ENCODE data around the gene INPP5F.

INPP5F gene

GRCh38 chr10:119852822-119853221 lies 127.0 kb downstream of the INPP5F start:
- Histone ChIP-seq H2AFZ (ENCODE audit: insufficient read depth, low read length, poor library complexity) (no peak overlapping the region), H3K18ac (ENCODE audit: low read length) (no peak overlapping the region), H3K79me1 (ENCODE audit: low read length) (peaks cover 4% of the 10 kb centered on the region), H2BK12ac (ENCODE audit: low read length) (no peak overlapping the region), H3K27me3 (ENCODE audit: insufficient read depth, low read length) (no peaks in the 10 kb centered on the region), H4K91ac (ENCODE audit: low read depth, low read length) (no peak overlapping the region), H3K4me3 (ENCODE audit: low read depth, low read length) (no peak overlapping the region), H4K8ac (ENCODE audit: low read depth, low read length) (no peak overlapping the region), H3K36me3 (ENCODE audit: control insufficient read depth in 1 of 2, insufficient read depth in 2 of 2, low read length in 2 of 2) (peaks cover 19 to 26% of the 10 kb centered on the region in 2 experiments), H3K4me1 (ENCODE audit: control insufficient read depth in 1 of 2, insufficient read depth in 2 of 2, low read length in 2 of 2) (peaks cover 4 to 10% of the 10 kb centered on the region in 2 experiments), H3K9me3 (ENCODE audit: insufficient read depth, low read depth, low read length) (no peaks in the 10 kb centered on the region), H3K79me2 (ENCODE audit: control insufficient read depth, insufficient read depth, low read length, poor library complexity) (peaks cover 3% of the 10 kb centered on the region), H3K9ac (ENCODE audit: low read length) (no peak overlapping the region), H2BK120ac (ENCODE audit: insufficient read depth, low read length, poor library complexity) (no peak overlapping the region), H3K4ac (ENCODE audit: low read depth, low read length) (no peak overlapping the region), H3K27ac (ENCODE audit: low read depth, low read length) (no peak overlapping the region), H2AK5ac (ENCODE audit: low read length) (no peak overlapping the region), H3K14ac (ENCODE audit: low read length) (no peak overlapping the region), H4K12ac (ENCODE audit: low read depth, low read length) (no peak overlapping the region), H3K23ac (ENCODE audit: low read length) (no peak overlapping the region), H2BK5ac (ENCODE audit: low read depth, low read length, poor library complexity) (no peak overlapping the region), H3K4me2 (ENCODE audit: low read length) (no peak overlapping the region)
- WGBS (ENCODE audit: extremely low coverage, insufficient coverage, insufficient read length): no CpG with 5 or more reads among the region's 6 CpGs
- DNase-seq: no peak

GRCh38 chr10:119853574-119853973 lies 127.7 kb downstream of the INPP5F start:
- Histone ChIP-seq H3K27ac (ENCODE audit: low read depth, low read length) (no peak overlapping the region), H3K9ac (ENCODE audit: low read length) (no peak overlapping the region), H3K36me3 (ENCODE audit: control insufficient read depth in 1 of 2, insufficient read depth in 2 of 2, low read length in 2 of 2) (peaks cover 16 to 23% of the 10 kb centered on the region in 2 experiments), H2BK12ac (ENCODE audit: low read length) (no peak overlapping the region), H3K23ac (ENCODE audit: low read length) (no peak overlapping the region), H3K4me3 (ENCODE audit: low read depth, low read length) (no peak overlapping the region), H3K79me2 (ENCODE audit: control insufficient read depth, insufficient read depth, low read length, poor library complexity) (peaks cover 3% of the 10 kb centered on the region), H2AFZ (ENCODE audit: insufficient read depth, low read length, poor library complexity) (no peak overlapping the region), H4K91ac (ENCODE audit: low read depth, low read length) (no peak overlapping the region), H3K18ac (ENCODE audit: low read length) (no peak overlapping the region), H2BK120ac (ENCODE audit: insufficient read depth, low read length, poor library complexity) (no peak overlapping the region), H3K4me1 (ENCODE audit: control insufficient read depth in 1 of 2, insufficient read depth in 2 of 2, low read length in 2 of 2) (peaks cover 4 to 10% of the 10 kb centered on the region in 2 experiments), H3K9me3 (ENCODE audit: insufficient read depth, low read depth, low read length) (no peaks in the 10 kb centered on the region), H3K4ac (ENCODE audit: low read depth, low read length) (no peak overlapping the region), H3K4me2 (ENCODE audit: low read length) (no peak overlapping the region), H4K12ac (ENCODE audit: low read depth, low read length) (no peak overlapping the region), H3K14ac (ENCODE audit: low read length) (no peak overlapping the region), H3K27me3 (ENCODE audit: insufficient read depth, low read length) (no peaks in the 10 kb centered on the region), H2AK5ac (ENCODE audit: low read length) (no peak overlapping the region), H3K79me1 (ENCODE audit: low read length) (peaks cover 4% of the 10 kb centered on the region), H2BK5ac (ENCODE audit: low read depth, low read length, poor library complexity) (no peak overlapping the region), H4K8ac (ENCODE audit: low read depth, low read length) (no peak overlapping the region)
- WGBS (ENCODE audit: extremely low coverage, insufficient coverage, insufficient read length): no CpG with 5 or more reads among the region's 1 CpG
- no peak for DNase-seq

- Histone ChIP-seq H2BK12ac (ENCODE audit: low read length) (no peak overlapping the region), H3K18ac (ENCODE audit: low read length) (no peak overlapping the region), H3K9me3 (ENCODE audit: insufficient read depth, low read depth, low read length) (no peaks in the 10 kb centered on the region), H4K12ac (ENCODE audit: low read depth, low read length) (no peak overlapping the region), H3K4me2 (ENCODE audit: low read length) (no peak overlapping the region), H2BK120ac (ENCODE audit: insufficient read depth, low read length, poor library complexity) (no peak overlapping the region), H3K36me3 (ENCODE audit: control insufficient read depth in 1 of 2, insufficient read depth in 2 of 2, low read length in 2 of 2) (peaks cover 11 to 14% of the 10 kb centered on the region in 2 experiments), H3K27me3 (ENCODE audit: insufficient read depth, low read length) (no peaks in the 10 kb centered on the region), H3K14ac (ENCODE audit: low read length) (no peak overlapping the region), H3K4me3 (ENCODE audit: low read depth, low read length) (no peak overlapping the region), H2BK5ac (ENCODE audit: low read depth, low read length, poor library complexity) (no peak overlapping the region), H3K4me1 (ENCODE audit: control insufficient read depth in 1 of 2, insufficient read depth in 2 of 2, low read length in 2 of 2) (no peaks in the 10 kb centered on the region), H3K79me2 (ENCODE audit: control insufficient read depth, insufficient read depth, low read length, poor library complexity) (peaks cover 2% of the 10 kb centered on the region), H4K91ac (ENCODE audit: low read depth, low read length) (no peak overlapping the region), H3K79me1 (ENCODE audit: low read length) (no peaks in the 10 kb centered on the region), H3K23ac (ENCODE audit: low read length) (no peak overlapping the region), H3K9ac (ENCODE audit: low read length) (no peak overlapping the region), H4K8ac (ENCODE audit: low read depth, low read length) (no peak overlapping the region), H3K4ac (ENCODE audit: low read depth, low read length) (no peak overlapping the region), H2AK5ac (ENCODE audit: low read length) (no peak overlapping the region), H3K27ac (ENCODE audit: low read depth, low read length) (no peak overlapping the region), H2AFZ (ENCODE audit: insufficient read depth, low read length, poor library complexity) (no peak overlapping the region)
- DNase-seq: no peak
- WGBS (ENCODE audit: extremely low coverage, insufficient coverage, insufficient read length): no CpG with 5 or more reads among the region's 1 CpG
These were observed 132.2 kb downstream of the INPP5F start for GRCh38 chr10:119858063-119858462.

- Histone ChIP-seq H3K14ac (ENCODE audit: low read length) (no peak overlapping the region), H3K4ac (ENCODE audit: low read depth, low read length) (peak overlapping the region; percentile 79), H4K91ac (ENCODE audit: low read depth, low read length) (no peak overlapping the region), H2BK120ac (ENCODE audit: insufficient read depth, low read length, poor library complexity) (no peak overlapping the region), H3K27me3 (ENCODE audit: insufficient read depth, low read length) (no peaks in the 10 kb centered on the region), H3K9me3 (ENCODE audit: insufficient read depth, low read depth, low read length) (no peaks in the 10 kb centered on the region), H4K8ac (ENCODE audit: low read depth, low read length) (no peak overlapping the region), H4K12ac (ENCODE audit: low read depth, low read length) (no peak overlapping the region), H3K36me3 (ENCODE audit: control insufficient read depth in 1 of 2, insufficient read depth in 2 of 2, low read length in 2 of 2) (peaks cover 4 to 9% of the 10 kb centered on the region in 2 experiments), H3K4me2 (ENCODE audit: low read length) (no peak overlapping the region), H3K79me2 (ENCODE audit: control insufficient read depth, insufficient read depth, low read length, poor library complexity) (peaks cover 2% of the 10 kb centered on the region), H3K79me1 (ENCODE audit: low read length) (no peaks in the 10 kb centered on the region), H3K27ac (ENCODE audit: low read depth, low read length) (no peak overlapping the region), H2AK5ac (ENCODE audit: low read length) (no peak overlapping the region), H3K18ac (ENCODE audit: low read length) (no peak overlapping the region), H3K23ac (ENCODE audit: low read length) (peak overlapping the region; percentile 90), H3K4me3 (ENCODE audit: low read depth, low read length) (no peak overlapping the region), H2AFZ (ENCODE audit: insufficient read depth, low read length, poor library complexity) (no peak overlapping the region), H3K9ac (ENCODE audit: low read length) (peak overlapping the region; percentile 53), H2BK5ac (ENCODE audit: low read depth, low read length, poor library complexity) (no peak overlapping the region), H3K4me1 (ENCODE audit: control insufficient read depth in 1 of 2, insufficient read depth in 2 of 2, low read length in 2 of 2) (no peaks in the 10 kb centered on the region), H2BK12ac (ENCODE audit: low read length) (no peak overlapping the region)
- WGBS (ENCODE audit: extremely low coverage, insufficient coverage, insufficient read length): no CpG with 5 or more reads among the region's 1 CpG
- DNase-seq: peak in 1 of 2 donors; percentile 79
These were observed 133.8 kb downstream of the INPP5F start for GRCh38 chr10:119859420-119860258.
